Kidney epithelial cell (primary cell): ENCODE data around the gene GRM4. TPM values are rescaled to one million over a fixed set of nuclear protein-coding genes. Genes with fewer than 3 reads are reported as not detected.

Experiments
- DNase-seq: peaks from one replicate; pipeline ENCODE4 v3.0.0-alpha.2; 2010; ENCODE audit warnings: low read depth
- H3K27me3 ChIP-seq: 2 replicates; pipeline ENCODE4 v1.6.0; 2011; ENCODE audit warnings: low read length; ENCODE audit not compliant: control insufficient read depth, insufficient read depth
- H3K36me3 ChIP-seq: 2 replicates; pipeline ENCODE4 v1.5.1; 2011; ENCODE audit warnings: low read length; ENCODE audit not compliant: control insufficient read depth, insufficient read depth
- H3K4me3 ChIP-seq: 2 replicates; pipeline ENCODE4 v1.5.1; 2011; ENCODE audit warnings: low read depth, mild to moderate bottlenecking, control low read depth, low read length
- CTCF ChIP-seq: IDR thresholded peaks from 2 replicates; pipeline ENCODE4 v1.5.1; 2011; ENCODE audit warnings: mild to moderate bottlenecking, moderate library complexity, low read length, control low read depth, inconsistent platforms; ENCODE audit not compliant: insufficient read depth, poor library complexity, severe bottlenecking
- total RNA-seq: library from RNA; depleted of rRNA; stranded (reverse); fragments of >200 nt; gene quantifications from 2 replicates; pipeline ENCODE4 v1.2.3, GENCODE V29; 2015

The GRM4 gene
- total RNA-seq, 1 donor from 2014 or later = not detected

DNA sequence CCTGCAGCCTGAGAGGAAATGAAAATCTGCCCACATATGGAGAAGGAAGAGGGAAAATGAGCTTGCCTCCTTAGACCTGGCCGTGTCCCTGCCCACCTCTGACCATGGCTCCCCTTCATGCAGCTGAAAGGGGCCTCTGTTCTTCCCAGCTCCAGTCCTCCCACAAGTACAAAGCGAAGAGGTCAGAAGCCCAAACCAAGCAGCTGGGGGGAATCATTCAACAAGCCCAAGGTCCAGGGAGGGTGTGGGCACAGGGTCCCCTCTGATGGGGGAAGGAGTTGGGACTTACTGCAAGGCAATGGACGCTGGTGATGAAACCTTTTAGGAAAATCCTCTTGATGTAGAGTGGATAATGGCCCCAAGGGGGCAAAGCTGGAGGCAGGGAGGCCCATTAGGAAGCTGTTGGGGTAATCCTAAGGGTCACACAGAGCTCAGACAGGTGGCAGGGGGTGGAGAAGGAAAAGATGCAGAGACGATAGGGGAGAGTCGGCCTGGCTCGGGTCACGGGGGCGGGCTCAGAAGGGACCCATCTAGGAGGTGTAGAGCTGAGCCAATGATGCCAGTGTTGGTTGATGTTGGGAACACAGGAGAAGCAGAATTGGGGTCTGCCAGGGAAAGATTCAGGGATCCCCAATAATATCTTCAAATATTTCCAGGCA lies 16.1 kb upstream of the GRM4 start:
- TF ChIP-seq CTCF = no peak
- no peaks in the 10 kb centered on the region for H3K36me3 ChIP-seq
- no peak overlapping the region for H3K4me3 ChIP-seq
- H3K27me3 ChIP-seq = peaks cover 2% of the 10 kb centered on the region
- DNase-seq = no peak

DNA sequence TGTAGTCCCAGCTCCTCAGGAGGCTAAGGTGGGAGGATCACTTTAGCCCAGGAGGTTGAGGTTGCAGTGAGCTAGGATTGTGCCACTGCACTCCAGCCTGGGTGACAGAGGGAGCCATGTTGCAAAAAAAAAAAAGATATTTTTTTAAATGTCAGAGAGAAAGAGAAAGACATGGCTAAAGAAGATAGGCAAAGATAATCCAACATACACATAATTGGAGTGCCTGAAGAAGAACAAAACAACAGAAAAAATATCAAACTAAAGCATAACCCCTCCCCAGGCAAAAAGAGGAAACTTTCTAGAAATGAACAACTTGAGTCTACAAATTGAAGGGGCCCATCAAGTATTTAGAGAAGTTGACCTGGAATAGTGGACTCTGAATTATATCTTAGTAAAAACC lies 14.0 kb upstream of the GRM4 start:
- no peak for TF ChIP-seq CTCF
- Histone ChIP-seq H3K36me3 (no peaks in the 10 kb centered on the region), H3K27me3 (peaks cover 15% of the 10 kb centered on the region), H3K4me3 (no peak overlapping the region)
- DNase-seq = no peak

DNA sequence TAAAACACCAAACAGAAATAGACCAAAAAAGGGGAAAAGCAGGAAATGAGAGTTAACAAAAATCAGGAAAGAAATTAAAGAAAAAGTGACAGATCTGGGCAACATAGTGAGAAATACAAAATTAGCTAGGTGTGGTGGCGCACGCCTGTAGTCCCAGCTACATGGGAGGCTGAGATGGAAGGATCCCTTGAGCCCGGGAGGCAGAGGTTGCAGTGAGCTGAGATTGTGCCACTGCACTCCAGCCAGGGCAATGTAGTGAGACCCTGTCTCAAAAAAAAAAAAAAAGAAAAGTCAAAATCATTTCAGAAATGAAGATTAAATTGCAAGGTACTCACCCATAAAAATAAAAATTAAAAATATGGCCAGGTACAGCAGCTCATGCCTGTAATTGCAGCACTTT lies 13.0 kb upstream of the GRM4 start:
- peaks cover 24% of the 10 kb centered on the region for H3K27me3 ChIP-seq
- no peak for DNase-seq
- H3K4me3 ChIP-seq = no peak overlapping the region
- H3K36me3 ChIP-seq = no peaks in the 10 kb centered on the region
- TF ChIP-seq CTCF = no peak

DNA sequence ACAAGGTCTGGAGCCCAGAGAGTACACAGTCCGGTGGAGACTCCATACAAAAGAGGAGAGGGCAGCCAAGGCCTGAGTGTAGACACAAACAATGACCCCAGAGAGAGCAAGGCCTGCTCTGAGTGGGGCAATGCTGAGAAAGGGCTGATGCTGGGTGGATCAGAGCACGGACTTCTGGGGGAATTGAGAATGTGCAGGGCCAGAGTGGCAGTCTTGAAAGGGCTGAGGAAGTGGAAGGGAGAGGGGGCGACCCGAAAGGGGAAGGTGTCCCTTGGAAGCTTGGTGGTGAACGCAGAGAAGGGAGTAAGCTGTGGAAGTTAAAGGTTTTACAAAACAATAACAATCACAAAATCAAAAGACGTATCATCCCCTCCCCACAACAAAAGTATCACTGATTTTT lies 12.0 kb upstream of the GRM4 start:
- H3K27me3 ChIP-seq = peaks cover 33% of the 10 kb centered on the region
- no peaks in the 10 kb centered on the region for H3K36me3 ChIP-seq
- TF ChIP-seq CTCF = no peak
- no peak for DNase-seq
- no peak overlapping the region for H3K4me3 ChIP-seq

- TF ChIP-seq CTCF = no peak
- no peaks in the 10 kb centered on the region for H3K36me3 ChIP-seq
- no peak for DNase-seq
- peaks cover 36% of the 10 kb centered on the region for H3K27me3 ChIP-seq
- H3K4me3 ChIP-seq = no peak overlapping the region
Measured at GRCh38 chr6:34157236-34157830, 11.4 kb upstream of the GRM4 start.
